DOHH2 (cell line): Measurements from ENCODE around the gene CMTM3.
A peak's percentile ranks its signal among the peaks of the same experiment; 100 is the strongest.

Experiments
- H3F3A ChIP-seq: fragments of 200-600 bp; sonication (generic), shearing (Covaris generic); 2 replicates; pipeline ENCODE4 v1.6.0; 2016; ENCODE audit warnings: antibody characterized with exemption, mild to moderate bottlenecking; ENCODE audit not compliant: control insufficient read depth, insufficient read depth
- H3K27ac ChIP-seq: fragments of 200-600 bp; sonication (generic); 2 replicates; pipeline ENCODE4 v1.5.1; 2014; ENCODE audit warnings: low read depth, mild to moderate bottlenecking, low read length, moderate library complexity
- H3K27me3 ChIP-seq: fragments of 200-600 bp; sonication (generic); 2 replicates; pipeline ENCODE4 v1.6.1; 2014; ENCODE audit warnings: mild to moderate bottlenecking, low read length, mixed read lengths; ENCODE audit not compliant: control insufficient read depth
- H3K36me3 ChIP-seq: fragments of 200-600 bp; sonication (generic); 2 replicates; pipeline ENCODE4 v1.6.1; 2014; ENCODE audit warnings: mild to moderate bottlenecking, low read length, moderate library complexity, mixed read lengths; ENCODE audit not compliant: control insufficient read depth
- H3K4me1 ChIP-seq: fragments of 200-600 bp; sonication (generic); 2 replicates; pipeline ENCODE4 v1.6.1; 2014; ENCODE audit warnings: mild to moderate bottlenecking, low read length, mixed read lengths; ENCODE audit not compliant: control insufficient read depth
- H3K4me2 ChIP-seq: fragments of 200-600 bp; sonication (generic); 2 replicates; pipeline ENCODE4 v1.6.0; 2014; ENCODE audit warnings: mild to moderate bottlenecking, low read length, moderate library complexity
- H3K4me3 ChIP-seq: fragments of 200-600 bp; sonication (generic); 2 replicates; pipeline ENCODE4 v1.5.1; 2014; ENCODE audit warnings: mild to moderate bottlenecking, low read length, mixed read lengths
- H3K79me2 ChIP-seq: fragments of 200-600 bp; sonication (generic); 2 replicates; pipeline ENCODE4 v1.6.1; 2014; ENCODE audit warnings: mild to moderate bottlenecking, low read length, mixed read lengths; ENCODE audit not compliant: control insufficient read depth
- H3K9me2 ChIP-seq: fragments of 200-600 bp; sonication (generic); replicated peaks from 2 replicates; pipeline ENCODE4 v1.6.1; 2014; ENCODE audit warnings: mild to moderate bottlenecking, low read length, mixed read lengths; ENCODE audit not compliant: control insufficient read depth
- H3K9me3 ChIP-seq: fragments of 200-600 bp; sonication (generic); 2 replicates; pipeline ENCODE4 v1.6.1; 2014; ENCODE audit warnings: antibody characterized with exemption, low read length, mixed read lengths; ENCODE audit not compliant: control insufficient read depth, insufficient read depth
- H4K20me1 ChIP-seq: fragments of 200-600 bp; sonication (generic); 2 replicates; pipeline ENCODE4 v1.6.0; 2014; ENCODE audit warnings: low read depth, mild to moderate bottlenecking, antibody characterized with exemption, low read length, moderate library complexity; ENCODE audit not compliant: control insufficient read depth, insufficient read depth
- CTCF ChIP-seq: fragments of 200-600 bp; sonication (generic); IDR thresholded peaks from one replicate; pipeline ENCODE4 v1.5.1; 2014; ENCODE audit warnings: antibody characterized with exemption, mild to moderate bottlenecking, low read depth, low read length; ENCODE audit not compliant: poor library complexity, severe bottlenecking
- EZH2phosphoT487 ChIP-seq: fragments of 200-600 bp; sonication (generic); IDR thresholded peaks from 2 replicates; pipeline ENCODE4 v1.6.1; 2017; ENCODE audit warnings: borderline replicate concordance, mild to moderate bottlenecking, antibody characterized with exemption, low read length, moderate library complexity, mixed read lengths

Gene CMTM3

GRCh38 chr16:66599726-66600125, 4.8 kb upstream of the CMTM3 start:
- Histone ChIP-seq H3K4me1 (peaks cover 19% of the 10 kb centered on the region), H3K27me3 (peaks cover 33% of the 10 kb centered on the region)

GRCh38 chr16:66600477-66600876, 4.0 kb upstream of the CMTM3 start:
- Histone ChIP-seq H3K27ac (no peak overlapping the region), H3K79me2 (peaks cover 2% of the 10 kb centered on the region; the same call in 1 of the 2 replicates), H3K9me2 (no peaks in the 10 kb centered on the region), H3K9me3 (peaks cover 17% of the 10 kb centered on the region), H3F3A (peaks cover 9% of the 10 kb centered on the region), H3K4me2 (no peak overlapping the region), H3K4me3 (no peak overlapping the region), H4K20me1 (no peaks in the 10 kb centered on the region), H3K4me1 (peaks cover 14% of the 10 kb centered on the region), H3K27me3 (peaks cover 28% of the 10 kb centered on the region), H3K36me3 (no peaks in the 10 kb centered on the region)
- no peak for TF ChIP-seq CTCF
- TF ChIP-seq EZH2phosphoT487 = no peak

More at GRCh38 chr16:66599726-66600125, 4.8 kb upstream of the CMTM3 start:
- TF ChIP-seq CTCF (peak; percentile 7), EZH2phosphoT487 (no peak)
- Histone ChIP-seq H3K9me2 (no peaks in the 10 kb centered on the region), H4K20me1 (no peaks in the 10 kb centered on the region), H3K27ac (no peak overlapping the region), H3K36me3 (no peaks in the 10 kb centered on the region), H3F3A (peaks cover 9% of the 10 kb centered on the region), H3K9me3 (peaks cover 17% of the 10 kb centered on the region), H3K4me2 (no peak overlapping the region), H3K79me2 (no peaks in the 10 kb centered on the region), H3K4me3 (no peak overlapping the region)

GRCh38 chr16:66601471-66601870, 3.0 kb upstream of the CMTM3 start:
- no peaks in the 10 kb centered on the region for H3K9me2 ChIP-seq
- peaks cover 17% of the 10 kb centered on the region for H3K9me3 ChIP-seq
- peaks cover 24% of the 10 kb centered on the region for H3K4me1 ChIP-seq
- no peak overlapping the region for H3K4me3 ChIP-seq
- no peak overlapping the region for H3K4me2 ChIP-seq
- H3F3A ChIP-seq = peaks cover 9% of the 10 kb centered on the region
- no peaks in the 10 kb centered on the region for H4K20me1 ChIP-seq
- TF ChIP-seq CTCF (no peak), EZH2phosphoT487 (no peak)
- H3K27me3 ChIP-seq = peaks cover 28% of the 10 kb centered on the region
- peaks cover 10% of the 10 kb centered on the region for H3K79me2 ChIP-seq
- H3K27ac ChIP-seq = no peak overlapping the region
- no peaks in the 10 kb centered on the region for H3K36me3 ChIP-seq
